ENCODE data around the gene MRC1. TPM values are rescaled to one million over a fixed set of nuclear protein-coding genes. Genes with fewer than 3 reads are reported as not detected.

The MRC1 gene
- total and polyA plus RNA-seq, 2 of the 13 experiments (the other 11 are each of a cell fraction or from before 2014, with no cell fraction given): not detected

DNA sequence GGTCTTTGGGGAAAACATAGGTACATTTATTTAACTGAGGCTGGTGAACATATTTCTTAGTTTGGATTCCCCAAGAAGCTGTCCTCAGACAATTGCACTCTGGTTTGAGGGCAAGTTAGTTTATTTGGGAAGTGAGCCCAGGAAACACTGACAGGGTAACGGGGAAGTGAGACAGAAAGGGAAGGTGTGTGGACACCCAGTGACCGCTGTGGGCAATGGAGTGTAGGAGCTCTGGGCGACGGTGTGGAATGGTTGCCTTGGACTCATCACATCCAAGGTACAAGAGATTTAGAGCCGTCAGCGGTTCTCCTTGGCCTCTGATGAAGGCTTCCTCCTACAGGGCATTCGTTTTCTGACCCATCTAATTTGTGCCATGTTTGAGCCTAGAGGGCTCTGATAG is 7.1 kb downstream of the MRC1 start:
- Histone ChIP-seq H3K4me3 (replicated peaks in 1 of 3; ENCODE audit: insufficient read depth in 1 of 3, low read depth in 2 of 3, low read length in 3 of 3) (no peak overlapping the region), H3K27me3 (ENCODE audit: control insufficient read depth in 1 of 2, insufficient read depth in 2 of 2, low read length in 2 of 2) (peaks cover 1 to 14% of the 10 kb centered on the region in 2 experiments; a peak in 4 of 5 replicates), H3K4me2 (ENCODE audit: low read depth, low read length) (no peak overlapping the region), H3K27ac (ENCODE audit: extremely low read length, insufficient read depth, low read length) (no peak overlapping the region), H3K9ac (ENCODE audit: insufficient read depth, low read depth, low read length) (no peak overlapping the region), H2AFZ (ENCODE audit: low read length) (no peak overlapping the region), H3K36me3 (replicated peaks in 1 of 2; ENCODE audit: control insufficient read depth in 1 of 2, insufficient read depth in 2 of 2, low read length in 2 of 2) (no peaks in the 10 kb centered on the region), H3K79me2 (ENCODE audit: insufficient read depth, low read length) (no peaks in the 10 kb centered on the region), H3K9me3 (ENCODE audit: low read length) (no peaks in the 10 kb centered on the region), H3K4me1 (ENCODE audit: insufficient read depth, low read length) (no peaks in the 10 kb centered on the region), H4K20me1 (ENCODE audit: insufficient read depth, low read length) (no peaks in the 10 kb centered on the region)
- DNase-seq (ENCODE audit: low spot score) (no peak), ATAC-seq (no peak), FAIRE-seq (no peak)
- TF ChIP-seq ZSCAN22 (CRISPR knock-in tag; IDR thresholded peaks at IDR 0.05) (no peak), KMT2B (CRISPR knock-in tag; IDR thresholded peaks at IDR 0.05) (no peak), ZNF552 (CRISPR knock-in tag; IDR thresholded peaks at IDR 0.05; ENCODE audit: borderline replicate concordance) (no peak), CENPX (CRISPR knock-in tag; IDR thresholded peaks at IDR 0.05) (no peak), ZNF383 (CRISPR knock-in tag; IDR thresholded peaks at IDR 0.05; ENCODE audit: borderline replicate concordance) (no peak), GATA4 (IDR thresholded peaks at IDR 0.05; ENCODE audit: borderline replicate concordance, low read depth) (no peak)
- TF ChIP-seq, protein P1, sequence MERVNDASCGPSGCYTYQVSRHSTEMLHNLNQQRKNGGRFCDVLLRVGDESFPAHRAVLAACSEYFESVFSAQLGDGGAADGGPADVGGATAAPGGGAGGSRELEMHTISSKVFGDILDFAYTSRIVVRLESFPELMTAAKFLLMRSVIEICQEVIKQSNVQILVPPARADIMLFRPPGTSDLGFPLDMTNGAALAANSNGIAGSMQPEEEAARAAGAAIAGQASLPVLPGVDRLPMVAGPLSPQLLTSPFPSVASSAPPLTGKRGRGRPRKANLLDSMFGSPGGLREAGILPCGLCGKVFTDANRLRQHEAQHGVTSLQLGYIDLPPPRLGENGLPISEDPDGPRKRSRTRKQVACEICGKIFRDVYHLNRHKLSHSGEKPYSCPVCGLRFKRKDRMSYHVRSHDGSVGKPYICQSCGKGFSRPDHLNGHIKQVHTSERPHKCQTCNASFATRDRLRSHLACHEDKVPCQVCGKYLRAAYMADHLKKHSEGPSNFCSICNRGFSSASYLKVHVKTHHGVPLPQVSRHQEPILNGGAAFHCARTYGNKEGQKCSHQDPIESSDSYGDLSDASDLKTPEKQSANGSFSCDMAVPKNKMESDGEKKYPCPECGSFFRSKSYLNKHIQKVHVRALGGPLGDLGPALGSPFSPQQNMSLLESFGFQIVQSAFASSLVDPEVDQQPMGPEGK (CRISPR knock-in tag; IDR thresholded peaks at IDR 0.05): no peak
- ChIA-PET CTCF (ENCODE audit: low intra/inter-chr PET ratio, low total read pairs) (no interaction called here), POLR2A (no interaction called here)
- 16% methylated on average over 7 of the region's 7 CpGs for WGBS (ENCODE audit: low lambda C conversion rate)
- in situ Hi-C loops (cut with HindIII; ENCODE audit: extremely low pct_ligation_motif_present, low pct_unique_long_range_greater_than_20kb): no loop called here
- BruUV-seq (replicated peaks): no TSS peak
- intact Hi-C loops (cut with micrococcal nuclease; ENCODE audit: unreplicated experiment): no loop called here

DNA sequence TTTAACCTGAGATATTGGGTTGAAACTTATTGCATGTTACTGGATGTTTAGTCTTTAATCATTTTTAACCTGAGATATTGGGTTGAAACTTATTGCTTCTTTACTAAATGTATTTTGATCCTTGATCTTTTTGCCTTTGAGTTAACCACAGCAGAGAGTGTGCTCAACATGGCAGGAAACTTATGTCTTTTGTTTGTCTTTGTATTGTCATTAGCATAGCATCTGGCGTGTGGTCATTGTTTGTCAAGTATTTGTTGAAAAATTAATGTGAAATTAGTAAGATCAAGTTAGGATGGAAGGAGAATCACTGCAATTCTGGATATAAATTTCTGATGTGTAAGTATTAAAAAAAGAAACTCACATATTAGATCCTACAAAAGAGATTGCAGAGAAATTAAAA is 8.2 kb downstream of the MRC1 start:
- FAIRE-seq (no peak), ATAC-seq (no peak), DNase-seq (ENCODE audit: low spot score) (no peak)
- ChIA-PET POLR2A (no interaction called here), CTCF (ENCODE audit: low intra/inter-chr PET ratio, low total read pairs) (no interaction called here)
- WGBS (ENCODE audit: low lambda C conversion rate): 3% methylated on average over 1 of the region's 1 CpG
- Histone ChIP-seq H4K20me1 (ENCODE audit: insufficient read depth, low read length) (no peaks in the 10 kb centered on the region), H3K4me2 (ENCODE audit: low read depth, low read length) (no peak overlapping the region), H3K9ac (ENCODE audit: insufficient read depth, low read depth, low read length) (no peak overlapping the region), H3K9me3 (ENCODE audit: low read length) (no peaks in the 10 kb centered on the region), H3K36me3 (replicated peaks in 1 of 2; ENCODE audit: control insufficient read depth in 1 of 2, insufficient read depth in 2 of 2, low read length in 2 of 2) (no peaks in the 10 kb centered on the region), H2AFZ (ENCODE audit: low read length) (no peak overlapping the region), H3K4me3 (replicated peaks in 1 of 3; ENCODE audit: insufficient read depth in 1 of 3, low read depth in 2 of 3, low read length in 3 of 3) (no peak overlapping the region), H3K27me3 (ENCODE audit: control insufficient read depth in 1 of 2, insufficient read depth in 2 of 2, low read length in 2 of 2) (peaks cover 1 to 10% of the 10 kb centered on the region in 2 experiments; a peak in 3 of 5 replicates), H3K79me2 (ENCODE audit: insufficient read depth, low read length) (no peaks in the 10 kb centered on the region), H3K4me1 (ENCODE audit: insufficient read depth, low read length) (no peaks in the 10 kb centered on the region), H3K27ac (ENCODE audit: extremely low read length, insufficient read depth, low read length) (no peak overlapping the region)
- intact Hi-C loops (cut with micrococcal nuclease; ENCODE audit: unreplicated experiment): no loop called here
- no TSS peak for BruUV-seq (replicated peaks)
- in situ Hi-C loops (cut with HindIII; ENCODE audit: extremely low pct_ligation_motif_present, low pct_unique_long_range_greater_than_20kb): no loop called here
- TF ChIP-seq ZNF572 (CRISPR knock-in tag; IDR thresholded peaks at IDR 0.05) (no peak), SRF (IDR thresholded peaks at IDR 0.05; ENCODE audit: low read depth, low read length) (no peak), ZNF607 (CRISPR knock-in tag; IDR thresholded peaks at IDR 0.05; ENCODE audit: borderline replicate concordance) (no peak)
- TF ChIP-seq, protein P2, sequence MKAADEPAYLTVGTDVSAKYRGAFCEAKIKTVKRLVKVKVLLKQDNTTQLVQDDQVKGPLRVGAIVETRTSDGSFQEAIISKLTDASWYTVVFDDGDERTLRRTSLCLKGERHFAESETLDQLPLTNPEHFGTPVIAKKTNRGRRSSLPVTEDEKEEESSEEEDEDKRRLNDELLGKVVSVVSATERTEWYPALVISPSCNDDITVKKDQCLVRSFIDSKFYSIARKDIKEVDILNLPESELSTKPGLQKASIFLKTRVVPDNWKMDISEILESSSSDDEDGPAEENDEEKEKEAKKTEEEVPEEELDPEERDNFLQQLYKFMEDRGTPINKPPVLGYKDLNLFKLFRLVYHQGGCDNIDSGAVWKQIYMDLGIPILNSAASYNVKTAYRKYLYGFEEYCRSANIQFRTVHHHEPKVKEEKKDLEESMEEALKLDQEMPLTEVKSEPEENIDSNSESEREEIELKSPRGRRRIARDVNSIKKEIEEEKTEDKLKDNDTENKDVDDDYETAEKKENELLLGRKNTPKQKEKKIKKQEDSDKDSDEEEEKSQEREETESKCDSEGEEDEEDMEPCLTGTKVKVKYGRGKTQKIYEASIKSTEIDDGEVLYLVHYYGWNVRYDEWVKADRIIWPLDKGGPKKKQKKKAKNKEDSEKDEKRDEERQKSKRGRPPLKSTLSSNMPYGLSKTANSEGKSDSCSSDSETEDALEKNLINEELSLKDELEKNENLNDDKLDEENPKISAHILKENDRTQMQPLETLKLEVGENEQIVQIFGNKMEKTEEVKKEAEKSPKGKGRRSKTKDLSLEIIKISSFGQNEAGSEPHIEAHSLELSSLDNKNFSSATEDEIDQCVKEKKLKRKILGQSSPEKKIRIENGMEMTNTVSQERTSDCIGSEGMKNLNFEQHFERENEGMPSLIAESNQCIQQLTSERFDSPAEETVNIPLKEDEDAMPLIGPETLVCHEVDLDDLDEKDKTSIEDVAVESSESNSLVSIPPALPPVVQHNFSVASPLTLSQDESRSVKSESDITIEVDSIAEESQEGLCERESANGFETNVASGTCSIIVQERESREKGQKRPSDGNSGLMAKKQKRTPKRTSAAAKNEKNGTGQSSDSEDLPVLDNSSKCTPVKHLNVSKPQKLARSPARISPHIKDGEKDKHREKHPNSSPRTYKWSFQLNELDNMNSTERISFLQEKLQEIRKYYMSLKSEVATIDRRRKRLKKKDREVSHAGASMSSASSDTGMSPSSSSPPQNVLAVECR (CRISPR knock-in tag; IDR thresholded peaks at IDR 0.05; ENCODE audit: borderline replicate concordance): no peak
- TF ChIP-seq, protein P3, sequence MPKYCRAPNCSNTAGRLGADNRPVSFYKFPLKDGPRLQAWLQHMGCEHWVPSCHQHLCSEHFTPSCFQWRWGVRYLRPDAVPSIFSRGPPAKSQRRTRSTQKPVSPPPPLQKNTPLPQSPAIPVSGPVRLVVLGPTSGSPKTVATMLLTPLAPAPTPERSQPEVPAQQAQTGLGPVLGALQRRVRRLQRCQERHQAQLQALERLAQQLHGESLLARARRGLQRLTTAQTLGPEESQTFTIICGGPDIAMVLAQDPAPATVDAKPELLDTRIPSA (CRISPR knock-in tag; IDR thresholded peaks at IDR 0.05; ENCODE audit: borderline replicate concordance): no peak

All from HepG2 (cell line).